Astrocyte (in vitro differentiated cells and primary cell): Measurements from ENCODE around the gene GUCY2F. TPM values are rescaled to one million over a fixed set of nuclear protein-coding genes. Genes with fewer than 3 reads are reported as not detected.
A peak's percentile ranks its signal among the peaks of the same experiment; 100 is the strongest.

ENCODE experiments used
- DNase-seq: peaks from one replicate; pipeline ENCODE4 v3.0.0-alpha.2; 2010; ENCODE audit warnings: low read depth
- FAIRE-seq: peaks from 2 replicates; lab custom pipeline; 2011; peaks lifted over from hg19 to GRCh38; lab: Jason Lieb, UNC
- H2AFZ ChIP-seq: 2 replicates; pipeline ENCODE4 v1.6.0; 2012; ENCODE audit warnings: low read depth, low read length, inconsistent platforms
- H3K27ac ChIP-seq: 2 replicates; pipeline ENCODE4 v1.5.1; 2011; ENCODE audit warnings: low read depth, low read length, inconsistent platforms
- H3K27me3 ChIP-seq: 2 replicates; pipeline ENCODE4 v1.6.0; 2011; ENCODE audit warnings: low read length, inconsistent platforms; ENCODE audit not compliant: insufficient read depth
- H3K36me3 ChIP-seq: 2 replicates; pipeline ENCODE4 v1.5.1; 2011; ENCODE audit warnings: low read length, inconsistent platforms; ENCODE audit not compliant: insufficient read depth
- H3K4me1 ChIP-seq: 2 replicates; pipeline ENCODE4 v1.5.1; 2011; ENCODE audit warnings: low read length, inconsistent platforms; ENCODE audit not compliant: insufficient read depth
- H3K4me2 ChIP-seq: 2 replicates; pipeline ENCODE4 v1.6.0; 2012; ENCODE audit warnings: low read length, inconsistent platforms
- H3K4me3 ChIP-seq: 2 replicates; pipeline ENCODE4 v1.5.1; 2011; ENCODE audit warnings: low read depth, mild to moderate bottlenecking, low read length, inconsistent platforms; ENCODE audit not compliant: insufficient read depth
- H3K79me2 ChIP-seq: 2 replicates; pipeline ENCODE4 v1.6.0; 2012; ENCODE audit warnings: mild to moderate bottlenecking, low read length, inconsistent platforms; ENCODE audit not compliant: insufficient read depth
- H3K9ac ChIP-seq: 2 replicates; pipeline ENCODE4 v1.6.0; 2012; ENCODE audit warnings: mild to moderate bottlenecking, low read length, inconsistent platforms
- H3K9me3 ChIP-seq: 2 replicates; pipeline ENCODE4 v1.5.1; 2012; ENCODE audit warnings: low read depth, mild to moderate bottlenecking, low read length, inconsistent platforms; ENCODE audit not compliant: insufficient read depth
- H4K20me1 ChIP-seq: 2 replicates; pipeline ENCODE4 v1.6.0; 2012; ENCODE audit warnings: low read length, inconsistent platforms; ENCODE audit not compliant: insufficient read depth
- H3K27ac Mint-ChIP-seq: one replicate; pipeline ENCODE4 v1.8.0; 2021; ENCODE audit warnings: mild to moderate bottlenecking, mixed read lengths; ENCODE audit not compliant: unreplicated experiment
- H3K27me3 Mint-ChIP-seq: one replicate; pipeline ENCODE4 v1.8.0; 2021; ENCODE audit warnings: low read depth, mixed read lengths; ENCODE audit not compliant: unreplicated experiment
- H3K36me3 Mint-ChIP-seq: one replicate; pipeline ENCODE4 v1.8.0; 2021; ENCODE audit warnings: low read depth, mixed read lengths; ENCODE audit not compliant: unreplicated experiment
- H3K4me1 Mint-ChIP-seq: one replicate; pipeline ENCODE4 v1.8.0; 2021; ENCODE audit warnings: low read depth, mixed read lengths; ENCODE audit not compliant: unreplicated experiment
- H3K4me3 Mint-ChIP-seq: one replicate; pipeline ENCODE4 v1.8.0; 2021; ENCODE audit warnings: mild to moderate bottlenecking, moderate library complexity, mixed read lengths; ENCODE audit not compliant: unreplicated experiment
- H3K9me3 Mint-ChIP-seq: one replicate; pipeline ENCODE4 v1.8.0; 2021; ENCODE audit warnings: mild to moderate bottlenecking, mixed read lengths; ENCODE audit not compliant: unreplicated experiment
- EZH2 ChIP-seq: IDR thresholded peaks from 2 replicates; pipeline ENCODE4 v1.6.1; 2012; ENCODE audit warnings: mild to moderate bottlenecking, low read length, inconsistent platforms; ENCODE audit not compliant: insufficient read depth
- total RNA-seq: library from RNA; stranded (reverse); gene quantifications from 2 replicates; pipeline ENCODE4 v1.2.1, GENCODE V29; 2021
- TF ChIP-seq, protein P1 (sequence below): IDR thresholded peaks from 2 replicates; pipeline ENCODE4 v1.5.1; 2011; ENCODE audit warnings: low read depth, mild to moderate bottlenecking, inconsistent platforms, low read length, moderate library complexity; ENCODE audit not compliant: insufficient read depth

Gene GUCY2F
- total RNA-seq, 1 donor from 2014 or later, result not detected

- Histone ChIP-seq H3K79me2 (no peaks in the 10 kb centered on the region), H3K4me1 (no peaks in the 10 kb centered on the region), H3K9ac (no peak overlapping the region), H3K27me3 (no peaks in the 10 kb centered on the region), H3K9me3 (no peaks in the 10 kb centered on the region), H3K27ac (no peak overlapping the region), H3K36me3 (no peaks in the 10 kb centered on the region), H4K20me1 (no peaks in the 10 kb centered on the region), H3K4me2 (no peak overlapping the region), H2AFZ (no peak overlapping the region), H3K4me3 (no peak overlapping the region)
- Mint-ChIP-seq H3K4me1 (no peaks in the 10 kb centered on the region), H3K27ac (no peak overlapping the region), H3K27me3 (peaks cover 4% of the 10 kb centered on the region), H3K36me3 (no peaks in the 10 kb centered on the region), H3K9me3 (no peaks in the 10 kb centered on the region), H3K4me3 (no peak overlapping the region)
- FAIRE-seq, result no peak
- TF ChIP-seq EZH2, result no peak
- TF ChIP-seq, protein P1, sequence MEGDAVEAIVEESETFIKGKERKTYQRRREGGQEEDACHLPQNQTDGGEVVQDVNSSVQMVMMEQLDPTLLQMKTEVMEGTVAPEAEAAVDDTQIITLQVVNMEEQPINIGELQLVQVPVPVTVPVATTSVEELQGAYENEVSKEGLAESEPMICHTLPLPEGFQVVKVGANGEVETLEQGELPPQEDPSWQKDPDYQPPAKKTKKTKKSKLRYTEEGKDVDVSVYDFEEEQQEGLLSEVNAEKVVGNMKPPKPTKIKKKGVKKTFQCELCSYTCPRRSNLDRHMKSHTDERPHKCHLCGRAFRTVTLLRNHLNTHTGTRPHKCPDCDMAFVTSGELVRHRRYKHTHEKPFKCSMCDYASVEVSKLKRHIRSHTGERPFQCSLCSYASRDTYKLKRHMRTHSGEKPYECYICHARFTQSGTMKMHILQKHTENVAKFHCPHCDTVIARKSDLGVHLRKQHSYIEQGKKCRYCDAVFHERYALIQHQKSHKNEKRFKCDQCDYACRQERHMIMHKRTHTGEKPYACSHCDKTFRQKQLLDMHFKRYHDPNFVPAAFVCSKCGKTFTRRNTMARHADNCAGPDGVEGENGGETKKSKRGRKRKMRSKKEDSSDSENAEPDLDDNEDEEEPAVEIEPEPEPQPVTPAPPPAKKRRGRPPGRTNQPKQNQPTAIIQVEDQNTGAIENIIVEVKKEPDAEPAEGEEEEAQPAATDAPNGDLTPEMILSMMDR, result no peak
- no peak for DNase-seq
Observed at GRCh38 chrX:109508915-109509314, 27.0 kb upstream of the GUCY2F start.

DNA sequence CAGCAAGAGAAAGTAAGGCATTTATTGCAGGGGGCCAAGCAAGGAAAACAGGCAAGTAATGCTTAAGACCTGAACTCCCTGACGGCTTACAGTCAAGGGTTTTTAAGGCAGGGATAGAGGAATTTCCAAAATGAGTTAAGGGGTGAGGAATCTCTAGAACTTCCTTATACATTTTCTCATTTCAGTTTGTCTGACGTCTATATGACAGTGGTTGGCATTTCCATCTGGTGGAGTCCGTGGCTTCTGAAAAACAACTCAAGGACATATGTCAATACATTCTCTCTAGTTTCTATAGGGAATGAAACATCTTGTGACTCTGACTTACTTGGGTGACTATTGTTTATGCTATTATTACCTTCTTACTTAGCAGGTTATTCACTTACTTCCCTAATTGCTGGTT, 19.3 kb upstream of the GUCY2F start:
- FAIRE-seq, result peak; percentile 90

GRCh38 chrX:109498434-109498833, 16.5 kb upstream of the GUCY2F start:
- Histone ChIP-seq H3K79me2 (no peaks in the 10 kb centered on the region), H4K20me1 (no peaks in the 10 kb centered on the region), H3K9me3 (no peaks in the 10 kb centered on the region), H3K27me3 (no peaks in the 10 kb centered on the region), H3K4me2 (no peak overlapping the region), H3K27ac (no peak overlapping the region), H3K36me3 (no peaks in the 10 kb centered on the region), H3K9ac (no peak overlapping the region), H3K4me1 (no peaks in the 10 kb centered on the region), H3K4me3 (no peak overlapping the region), H2AFZ (no peak overlapping the region)
- FAIRE-seq, result no peak
- Mint-ChIP-seq H3K9me3 (no peaks in the 10 kb centered on the region), H3K4me3 (no peak overlapping the region), H3K4me1 (no peaks in the 10 kb centered on the region), H3K27me3 (peaks cover 4% of the 10 kb centered on the region), H3K36me3 (no peaks in the 10 kb centered on the region), H3K27ac (no peak overlapping the region)
- TF ChIP-seq EZH2, result no peak
- TF ChIP-seq, protein P1, result no peak
- DNase-seq, result no peak

More for the DNA sequence above, 19.3 kb upstream of the GUCY2F start:
- no peaks in the 10 kb centered on the region for H3K9me3 Mint-ChIP-seq
- TF ChIP-seq EZH2, result no peak
- TF ChIP-seq, protein P1, result no peak
- no peak overlapping the region for H3K4me3 Mint-ChIP-seq
- DNase-seq, result no peak
- H3K4me1 Mint-ChIP-seq, result no peaks in the 10 kb centered on the region
- Histone ChIP-seq H3K36me3 (no peaks in the 10 kb centered on the region), H3K27ac (no peak overlapping the region), H3K9ac (no peak overlapping the region), H2AFZ (no peak overlapping the region), H3K4me1 (no peaks in the 10 kb centered on the region), H4K20me1 (no peaks in the 10 kb centered on the region), H3K4me3 (no peak overlapping the region), H3K79me2 (no peaks in the 10 kb centered on the region), H3K9me3 (no peaks in the 10 kb centered on the region), H3K4me2 (no peak overlapping the region), H3K27me3 (no peaks in the 10 kb centered on the region)
- H3K27ac Mint-ChIP-seq, result no peak overlapping the region
- no peaks in the 10 kb centered on the region for H3K36me3 Mint-ChIP-seq
- H3K27me3 Mint-ChIP-seq, result peaks cover 2% of the 10 kb centered on the region
